H1 (cell line): ENCODE data around the gene ARL3. TPM values are rescaled to one million over a fixed set of nuclear protein-coding genes. Genes with fewer than 3 reads are reported as not detected.

Experiments
- ASH2L ChIP-seq: fragments of 200-600, 300-600 bp; sonication (generic); IDR thresholded peaks from one replicate; pipeline ENCODE4 v1.7.1; 2017; ENCODE audit warnings: low read length
- BRCA1 ChIP-seq: IDR thresholded peaks from 2 replicates; pipeline ENCODE4 v1.6.1; 2012; ENCODE audit warnings: low read depth, low read length, improper control_type of control experiment
- CBX8 ChIP-seq: fragments of 300-800, 300-1000 bp; sonication (generic); IDR thresholded peaks from 2 replicates; pipeline ENCODE4 v1.7.1; 2016; ENCODE audit warnings: low read depth, low read length, borderline replicate concordance
- CREB1 ChIP-seq: IDR thresholded peaks from 2 replicates; pipeline ENCODE4 v1.6.1; 2012; ENCODE audit warnings: inconsistent platforms
- FOSL1 ChIP-seq: IDR thresholded peaks from 2 replicates; pipeline ENCODE4 v1.6.1; 2011; ENCODE audit warnings: mild to moderate bottlenecking, low read depth, low read length, moderate library complexity; ENCODE audit not compliant: insufficient read depth
- HDAC2 ChIP-seq, 2 experiments: fragments of 300-600 bp in 1 of 2; sonication (generic) in 1 of 2; IDR thresholded peaks; 2 replicates each; pipeline ENCODE4 v1.6.1; 2011 to 2012; ENCODE audit warnings: low read depth in 2 of 2, low read length in 2 of 2, mild to moderate bottlenecking in 2 of 2, moderate library complexity in 2 of 2, borderline replicate concordance in 1 of 2, inconsistent platforms in 1 of 2
- HDAC6 ChIP-seq: IDR thresholded peaks from one replicate; pipeline ENCODE4 v1.7.1; 2012; ENCODE audit warnings: low read depth, mild to moderate bottlenecking, inconsistent platforms, low read length, moderate library complexity
- KDM1A ChIP-seq: fragments of 200-600, 300-600 bp; sonication (generic); IDR thresholded peaks from 2 replicates; pipeline ENCODE4 v1.7.1; 2016; ENCODE audit warnings: mild to moderate bottlenecking, low read length, borderline replicate concordance
- KDM5A ChIP-seq: fragments of 200-600 bp; IDR thresholded peaks from 2 replicates; pipeline ENCODE4 v1.7.1; 2012; ENCODE audit warnings: mild to moderate bottlenecking, low read length, inconsistent platforms, mixed read lengths
- PHF8 ChIP-seq: fragments of 200-600 bp; sonication (generic); conservative IDR thresholded peaks from 2 replicates; pipeline ENCODE4 v1.7.1; 2012; ENCODE audit warnings: low read depth, mild to moderate bottlenecking, inconsistent platforms, low read length, moderate library complexity
- POLR2A ChIP-seq, 2 experiments: IDR thresholded peaks; 1 replicate in 1 of 2; 2 replicates in 1 of 2; pipeline ENCODE4 v1.6.1; 2011; ENCODE audit warnings: low read depth in 2 of 2, low read length in 2 of 2, mild to moderate bottlenecking in 2 of 2; ENCODE audit errors: control extremely low read depth in 1 of 2
- RAD21 ChIP-seq, 2 experiments: IDR thresholded peaks in 1 of 2; conservative IDR thresholded peaks in 1 of 2; 2 replicates each; pipeline ENCODE4 v1.6.1; 2011; ENCODE audit warnings: low read depth in 2 of 2, low read length in 2 of 2, improper control_type of control experiment in 1 of 2, inconsistent platforms in 1 of 2, mild to moderate bottlenecking in 1 of 2, moderate library complexity in 1 of 2
- SAP30 ChIP-seq: fragments of 300-600 bp; sonication (generic); IDR thresholded peaks from 2 replicates; pipeline ENCODE4 v1.7.1; 2012; ENCODE audit warnings: low read length, moderate library complexity, mild to moderate bottlenecking, inconsistent platforms; ENCODE audit not compliant: insufficient read depth, insufficient replicate concordance
- SP1 ChIP-seq: IDR thresholded peaks from 2 replicates; pipeline ENCODE4 v1.6.1; 2011; ENCODE audit warnings: low read depth, low read length
- SP2 ChIP-seq: IDR thresholded peaks from 2 replicates; pipeline ENCODE4 v1.6.1; 2012; ENCODE audit warnings: mild to moderate bottlenecking, low read length, inconsistent platforms
- SRF ChIP-seq: IDR thresholded peaks from 2 replicates; pipeline ENCODE4 v1.6.1; 2011; ENCODE audit warnings: mild to moderate bottlenecking, low read depth, low read length, moderate library complexity
- TBP ChIP-seq: IDR thresholded peaks from 2 replicates; pipeline ENCODE4 v1.6.1; 2011; ENCODE audit warnings: low read depth, low read length, improper control_type of control experiment
- ZNF274 ChIP-seq: IDR thresholded peaks from 2 replicates; pipeline ENCODE4 v1.7.0; 2012; ENCODE audit warnings: low read length, borderline replicate concordance; ENCODE audit errors: extremely low read depth
- polyA plus RNA-seq, 7 experiments: library from polyadenylated mRNA; depleted of rRNA in 3 of 7; stranded (reverse) in 5 of 7; unstranded in 2 of 7; fragments of >200 nt in 5 of 7; fragments of 200-250 nt in 2 of 7; gene quantifications; 1 replicate in 5 of 7; 2 replicates in 1 of 7; 4 replicates in 1 of 7; pipeline versions ENCODE4 v1.2.1 to v1.2.3, GENCODE V29; 2011 to 2013; ENCODE audit warnings: missing spikeins in 2 of 7, mixed read lengths in 2 of 7
- total RNA-seq: library from RNA; stranded (reverse); fragmentation: NEBNext Ultra II Directional; extraction: Animal tissue kit (Norgen Biotek cat#: 25700); gene quantifications from 2 replicates; pipeline ENCODE4 v1.2.1, GENCODE V29; 2021
- TF ChIP-seq, protein P1 (sequence below): IDR thresholded peaks from 2 replicates; pipeline ENCODE4 v1.6.1; 2011; ENCODE audit warnings: low read length, improper control_type of control experiment
- TF ChIP-seq, protein P2 (sequence below), 3 experiments: IDR thresholded peaks; 1 replicate in 2 of 3; 2 replicates in 1 of 3; pipeline versions ENCODE4 v1.5.1 to v1.6.1; 2011; ENCODE audit warnings: low read length in 3 of 3, mild to moderate bottlenecking in 3 of 3, inconsistent platforms in 2 of 3, low read depth in 1 of 3, moderate library complexity in 1 of 3; ENCODE audit not compliant: insufficient read depth in 1 of 3; ENCODE audit errors: control extremely low read depth in 1 of 3

ARL3 gene
- total and polyA plus RNA-seq, 2 of the 8 experiments (the other 6 are each of a cell fraction or from before 2014, with no cell fraction given), result 8.8 to 16.2 TPM

DNA sequence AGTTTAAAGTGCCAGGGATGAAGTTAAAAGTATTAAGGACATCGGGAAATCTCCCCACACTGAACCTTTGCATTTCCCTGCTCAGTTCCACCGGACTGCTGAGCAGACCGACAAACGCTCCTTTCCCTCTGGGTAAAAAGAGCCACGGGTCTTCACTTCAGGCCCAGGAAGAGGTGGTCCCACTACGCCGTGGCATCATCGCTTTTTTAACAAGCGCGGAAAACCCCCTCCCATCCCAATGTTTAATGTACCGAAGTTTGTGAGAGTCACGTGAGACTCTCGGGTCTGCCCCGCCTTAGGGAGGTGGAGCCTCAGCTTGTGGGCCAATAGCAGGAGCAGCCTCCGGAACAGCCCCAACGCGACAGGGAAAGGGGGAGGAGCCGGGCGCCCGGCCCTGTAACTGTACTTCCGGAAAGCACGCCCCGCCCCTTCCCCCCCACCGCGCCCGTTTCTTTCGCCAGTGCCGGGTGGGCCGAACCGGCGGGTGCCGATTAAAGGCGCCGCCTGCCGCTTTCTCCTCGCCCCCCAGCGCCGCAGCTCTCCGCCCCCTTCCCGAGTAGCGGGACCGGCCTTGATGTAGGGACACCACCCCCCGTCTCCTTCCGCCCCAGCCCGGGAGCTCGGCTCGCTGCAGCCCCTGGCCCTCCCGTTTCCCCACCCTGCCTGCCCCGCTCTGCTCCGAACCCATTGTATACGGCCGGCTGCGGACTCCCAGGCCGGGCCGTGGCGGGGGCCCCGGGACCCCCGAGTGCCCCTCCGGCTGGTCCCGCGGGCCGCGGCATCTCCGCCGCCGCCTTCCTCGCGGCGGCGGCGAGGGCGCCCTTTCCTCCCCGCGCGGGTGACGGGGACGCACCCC is 72.1 kb downstream of the ARL3 start (continued):
- TF ChIP-seq RAD21 (IDR thresholded peaks at IDR 0.05 in 1 of 2, conservative IDR thresholded peaks at IDR 0.05 in 1 of 2; ENCODE audit: low read depth in 2 of 2, low read length in 2 of 2) (no peak), CBX8 (no peak), PHF8 (peak; percentile 37; the same call in 1 of the 2 replicates), KDM1A (no peak), HDAC2 (IDR thresholded peaks at IDR 0.05; ENCODE audit: borderline replicate concordance in 1 of 2, low read depth in 2 of 2, low read length in 2 of 2) (0 out of 4 replicates have a peak, but pooled peaks of 1 of the 2 experiments have one; percentile 26), SAP30 (no peak), ZNF274 (no peak), BRCA1 (no peak), SRF (no peak), SP2 (no peak), TBP (peak; percentile 24; the same call in 1 of the 2 replicates), POLR2A (IDR thresholded peaks at IDR 0.05; ENCODE audit: control extremely low read depth in 1 of 2, low read depth in 2 of 2, low read length in 2 of 2) (peak in 1 of 2 experiments; percentile 77; a peak in 2 of 3 replicates), SP1 (peak; percentile 88; the same call in 1 of the 2 replicates), FOSL1 (no peak), HDAC6 (no peak), ASH2L (peak; percentile 82), CREB1 (no peak), KDM5A (no peak)
- TF ChIP-seq, protein P1, sequence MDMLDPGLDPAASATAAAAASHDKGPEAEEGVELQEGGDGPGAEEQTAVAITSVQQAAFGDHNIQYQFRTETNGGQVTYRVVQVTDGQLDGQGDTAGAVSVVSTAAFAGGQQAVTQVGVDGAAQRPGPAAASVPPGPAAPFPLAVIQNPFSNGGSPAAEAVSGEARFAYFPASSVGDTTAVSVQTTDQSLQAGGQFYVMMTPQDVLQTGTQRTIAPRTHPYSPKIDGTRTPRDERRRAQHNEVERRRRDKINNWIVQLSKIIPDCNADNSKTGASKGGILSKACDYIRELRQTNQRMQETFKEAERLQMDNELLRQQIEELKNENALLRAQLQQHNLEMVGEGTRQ, result peak; percentile 82
- TF ChIP-seq, protein P2, sequence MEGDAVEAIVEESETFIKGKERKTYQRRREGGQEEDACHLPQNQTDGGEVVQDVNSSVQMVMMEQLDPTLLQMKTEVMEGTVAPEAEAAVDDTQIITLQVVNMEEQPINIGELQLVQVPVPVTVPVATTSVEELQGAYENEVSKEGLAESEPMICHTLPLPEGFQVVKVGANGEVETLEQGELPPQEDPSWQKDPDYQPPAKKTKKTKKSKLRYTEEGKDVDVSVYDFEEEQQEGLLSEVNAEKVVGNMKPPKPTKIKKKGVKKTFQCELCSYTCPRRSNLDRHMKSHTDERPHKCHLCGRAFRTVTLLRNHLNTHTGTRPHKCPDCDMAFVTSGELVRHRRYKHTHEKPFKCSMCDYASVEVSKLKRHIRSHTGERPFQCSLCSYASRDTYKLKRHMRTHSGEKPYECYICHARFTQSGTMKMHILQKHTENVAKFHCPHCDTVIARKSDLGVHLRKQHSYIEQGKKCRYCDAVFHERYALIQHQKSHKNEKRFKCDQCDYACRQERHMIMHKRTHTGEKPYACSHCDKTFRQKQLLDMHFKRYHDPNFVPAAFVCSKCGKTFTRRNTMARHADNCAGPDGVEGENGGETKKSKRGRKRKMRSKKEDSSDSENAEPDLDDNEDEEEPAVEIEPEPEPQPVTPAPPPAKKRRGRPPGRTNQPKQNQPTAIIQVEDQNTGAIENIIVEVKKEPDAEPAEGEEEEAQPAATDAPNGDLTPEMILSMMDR (IDR thresholded peaks at IDR 0.05; ENCODE audit: control extremely low read depth in 1 of 3, insufficient read depth in 1 of 3, low read depth in 1 of 3, low read length in 3 of 3), result no peak
